ENCODE results near the gene NLRC5.
"Not testable (repeated sequence)": the region's sequence is repeated elsewhere in the genome, so short reads cannot be mapped to it uniquely, and the experiment has no call there.

The NLRC5 gene

DNA sequence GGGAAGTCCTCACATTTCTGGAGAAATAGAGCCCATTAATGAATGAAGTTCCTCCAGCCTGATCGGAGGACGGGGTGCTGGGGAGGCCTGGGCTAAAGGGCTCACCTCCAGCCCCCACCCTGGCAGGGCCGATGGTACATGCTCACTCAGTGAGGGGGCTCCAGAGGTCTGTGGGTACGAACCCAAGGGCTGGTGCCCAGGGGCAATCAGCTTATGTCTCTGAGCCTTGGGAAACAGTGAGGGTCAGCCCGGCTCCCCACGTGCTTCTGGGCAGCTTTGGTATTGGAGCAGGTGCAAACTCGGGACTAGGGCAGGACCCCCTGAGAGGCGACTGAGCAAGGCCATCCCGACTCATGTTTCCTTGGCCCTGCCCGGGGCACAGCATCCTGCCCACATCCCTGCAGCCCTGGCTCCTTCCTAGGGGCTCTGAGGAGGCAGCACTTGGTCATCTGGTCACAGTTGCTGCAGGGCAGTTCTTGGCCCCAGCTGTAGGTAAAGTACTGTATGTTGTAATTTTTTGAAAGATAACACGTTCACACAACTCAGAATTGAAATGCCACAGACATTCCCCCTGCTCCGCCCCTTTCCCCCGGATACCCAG is 28.6 kb upstream of the NLRC5 start:
- DNase-seq (ENCODE audit: low spot score) = no peak

DNA sequence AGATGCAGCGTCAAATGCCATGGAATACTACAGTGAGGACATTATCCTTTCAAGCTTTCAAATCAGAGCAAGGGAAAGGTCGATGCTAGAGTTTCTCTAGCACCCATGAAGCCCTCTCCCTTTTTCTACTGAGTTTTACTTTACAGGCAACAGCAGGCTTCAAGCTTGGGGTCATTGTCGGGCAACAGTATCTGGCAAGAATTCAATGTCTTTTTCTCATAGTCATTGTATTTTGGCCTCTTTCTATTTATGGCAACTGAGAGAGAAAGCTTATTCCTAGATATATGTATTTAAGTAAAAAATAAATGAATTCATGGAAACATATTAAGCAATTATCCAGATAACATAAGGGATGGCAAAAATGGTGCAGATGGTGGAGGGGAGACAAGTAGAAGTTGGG is 28.0 kb upstream of the NLRC5 start:
- DNase-seq (ENCODE audit: low spot score) = no peak

DNA sequence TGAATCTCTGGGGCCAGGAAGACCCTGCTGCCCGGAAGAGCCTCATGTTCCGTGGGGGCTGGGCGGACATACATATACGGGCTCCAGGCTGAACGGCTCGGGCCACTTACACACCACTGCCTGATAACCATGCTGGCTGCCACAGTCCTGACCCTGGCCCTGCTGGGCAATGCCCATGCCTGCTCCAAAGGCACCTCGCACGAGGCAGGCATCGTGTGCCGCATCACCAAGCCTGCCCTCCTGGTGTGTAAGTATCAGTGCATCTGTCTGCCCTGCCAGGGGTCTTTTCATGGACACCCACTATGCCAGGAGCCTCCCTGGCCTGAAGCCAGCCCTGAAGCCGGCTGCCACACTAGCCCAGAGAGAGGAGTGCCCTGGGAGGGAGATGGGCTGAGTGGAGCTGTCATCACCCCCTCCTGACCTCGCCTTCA is 27.5 kb upstream of the NLRC5 start, which contains the start of gene CETP:
CETP (plus strand) TSS at position 100 of the 431 bp plus-strand sequence; CDS start at position 130, 30 bp downstream.
- DNase-seq (ENCODE audit: low spot score) = no peak

DNA sequence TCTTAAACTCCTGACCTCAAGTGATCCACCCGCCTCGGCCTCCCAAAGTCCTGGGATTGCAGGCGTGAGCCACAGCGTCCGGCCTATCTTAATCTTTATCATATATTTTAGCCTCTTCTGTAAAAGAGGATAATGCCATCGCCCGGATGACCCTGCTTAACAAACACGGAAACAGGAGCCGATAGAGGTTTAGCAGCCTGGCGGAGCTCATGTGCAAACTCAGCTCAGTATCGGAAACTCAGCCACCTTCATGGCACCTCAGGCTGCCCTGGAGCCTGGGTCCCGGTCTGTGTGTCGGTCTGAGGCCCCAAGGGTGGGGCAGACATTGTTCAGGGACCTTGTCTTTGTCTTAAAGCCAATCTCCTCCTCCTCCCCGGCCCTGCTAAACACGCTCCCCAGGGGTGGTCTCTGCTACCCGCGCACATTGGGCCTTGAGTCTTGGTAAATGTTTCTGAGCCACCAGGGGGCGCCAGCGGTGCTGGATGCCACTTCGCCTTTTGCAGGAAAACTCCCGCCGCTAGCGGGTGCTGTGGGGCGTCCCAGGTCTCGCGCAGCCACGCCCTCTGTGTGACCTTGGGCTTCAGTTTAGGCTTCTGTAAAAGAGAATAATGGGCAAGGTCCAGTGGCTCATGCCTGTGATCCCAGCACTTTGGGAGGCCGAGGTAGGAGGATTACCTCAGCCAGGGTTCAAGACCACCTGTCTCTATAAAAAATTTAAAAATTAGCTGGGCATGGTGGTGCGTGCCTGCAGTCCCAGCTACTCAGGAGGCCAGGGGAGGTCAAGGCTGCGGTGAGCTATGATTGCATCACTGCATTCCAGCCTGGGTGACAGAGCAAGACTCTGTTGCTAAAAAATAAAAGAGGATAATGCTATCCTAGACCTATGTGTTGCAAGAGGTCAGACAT is 24.9 kb upstream of the NLRC5 start:
- DNase-seq (ENCODE audit: low spot score) = peak; percentile 91

DNA sequence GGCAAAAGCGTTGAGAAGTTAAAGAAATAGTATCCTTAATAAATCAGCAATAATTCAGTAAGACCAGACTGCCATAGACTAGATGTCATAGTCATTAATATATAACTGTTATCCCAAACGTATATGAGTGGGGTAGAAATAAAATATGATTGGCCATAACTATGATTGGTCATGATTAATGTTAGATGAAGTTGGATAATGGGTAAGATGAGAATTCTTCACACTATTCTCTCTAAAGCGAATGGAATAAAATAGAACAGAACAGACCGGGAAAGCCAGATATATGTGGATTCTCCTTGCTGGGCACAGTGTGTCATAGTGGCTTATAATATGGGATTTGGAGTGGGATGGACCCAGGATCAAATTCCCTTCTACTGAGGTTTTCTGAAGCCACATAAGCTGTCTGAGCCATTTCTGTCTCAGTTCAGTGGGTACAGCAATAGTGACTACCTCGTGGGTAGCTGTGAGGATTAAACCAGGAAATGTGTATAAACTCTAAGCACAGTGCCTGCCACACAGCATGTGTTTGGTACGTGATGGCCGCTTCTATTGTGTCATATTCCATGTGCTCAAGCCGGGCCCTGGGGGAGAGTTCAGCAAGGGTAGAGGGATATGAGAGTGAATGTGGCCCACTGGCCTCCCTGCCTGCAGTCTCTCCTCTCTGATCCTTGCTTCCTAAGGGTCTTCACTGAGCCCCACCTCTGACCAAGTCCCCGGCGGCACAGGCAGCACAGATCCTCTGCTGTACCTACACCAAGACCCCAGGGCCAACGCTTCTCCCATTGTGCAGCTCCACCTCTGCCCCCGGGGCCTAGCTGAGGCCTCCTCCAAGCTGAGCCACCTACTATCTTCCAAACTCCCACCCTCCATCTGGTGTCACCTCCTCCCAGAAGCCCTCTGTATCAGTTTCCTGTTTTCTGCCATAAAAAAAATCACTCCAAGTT is 23.9 kb upstream of the NLRC5 start:
- no peak for DNase-seq (ENCODE audit: low spot score)

DNA sequence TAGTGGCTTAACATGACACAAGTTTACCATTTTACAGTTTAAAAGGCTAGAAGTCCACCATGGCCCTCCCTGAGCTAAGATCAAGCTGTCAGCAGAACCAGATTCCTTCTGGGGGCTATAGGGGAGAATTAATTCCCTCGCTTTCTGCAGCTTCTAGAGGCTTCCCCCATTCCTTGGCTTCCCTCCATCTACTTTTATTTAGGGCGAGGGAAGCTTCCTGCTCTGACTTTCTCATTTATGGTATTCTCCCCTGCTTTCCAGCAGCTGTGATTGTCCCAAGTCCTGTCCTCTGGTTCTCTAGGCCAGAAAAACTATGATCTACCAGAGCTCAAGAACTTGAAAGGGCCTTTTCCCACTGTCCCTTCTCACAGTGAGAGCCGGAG is 23.3 kb upstream of the NLRC5 start:
- DNase-seq (ENCODE audit: low spot score) = no peak

DNA sequence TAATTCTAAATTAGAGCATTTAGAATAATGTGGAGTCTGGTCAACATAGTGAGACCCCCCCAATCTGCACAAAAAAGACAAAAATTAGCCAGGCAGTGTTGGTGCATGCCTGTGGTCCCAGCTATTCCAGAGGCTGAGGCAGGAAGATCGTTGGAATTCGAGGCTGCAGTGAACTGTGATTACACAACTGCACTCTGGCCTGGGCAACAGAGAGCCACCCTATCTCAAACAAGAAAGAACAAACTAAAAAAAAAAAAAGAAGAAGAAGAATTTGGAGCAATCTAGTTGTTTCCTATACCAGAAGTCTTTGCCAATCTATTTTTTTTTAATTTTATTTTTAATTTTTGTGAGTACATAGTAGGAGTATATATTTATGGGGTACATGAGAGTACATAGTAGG is 21.6 kb upstream of the NLRC5 start:
- no peak for DNase-seq (ENCODE audit: low spot score)

DNA sequence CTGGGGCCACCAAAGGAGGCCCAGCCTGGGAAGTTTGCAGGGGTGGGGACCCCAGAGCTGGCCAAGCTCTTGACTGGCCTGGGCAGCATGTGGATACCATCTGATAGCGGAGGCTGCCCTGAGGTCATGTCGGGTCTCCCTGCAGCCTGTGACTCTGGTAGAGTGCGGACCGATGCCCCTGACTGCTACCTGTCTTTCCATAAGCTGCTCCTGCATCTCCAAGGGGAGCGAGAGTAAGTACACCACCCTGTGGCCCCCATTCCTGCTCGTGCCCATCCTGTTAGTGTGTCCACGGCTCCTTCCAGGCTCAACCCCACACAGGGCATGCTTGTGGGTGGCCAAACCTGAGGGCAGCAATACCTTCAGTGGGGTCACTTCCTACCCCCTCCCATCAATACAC is 19.6 kb upstream of the NLRC5 start:
- DNase-seq (ENCODE audit: low spot score) = no peak

DNA sequence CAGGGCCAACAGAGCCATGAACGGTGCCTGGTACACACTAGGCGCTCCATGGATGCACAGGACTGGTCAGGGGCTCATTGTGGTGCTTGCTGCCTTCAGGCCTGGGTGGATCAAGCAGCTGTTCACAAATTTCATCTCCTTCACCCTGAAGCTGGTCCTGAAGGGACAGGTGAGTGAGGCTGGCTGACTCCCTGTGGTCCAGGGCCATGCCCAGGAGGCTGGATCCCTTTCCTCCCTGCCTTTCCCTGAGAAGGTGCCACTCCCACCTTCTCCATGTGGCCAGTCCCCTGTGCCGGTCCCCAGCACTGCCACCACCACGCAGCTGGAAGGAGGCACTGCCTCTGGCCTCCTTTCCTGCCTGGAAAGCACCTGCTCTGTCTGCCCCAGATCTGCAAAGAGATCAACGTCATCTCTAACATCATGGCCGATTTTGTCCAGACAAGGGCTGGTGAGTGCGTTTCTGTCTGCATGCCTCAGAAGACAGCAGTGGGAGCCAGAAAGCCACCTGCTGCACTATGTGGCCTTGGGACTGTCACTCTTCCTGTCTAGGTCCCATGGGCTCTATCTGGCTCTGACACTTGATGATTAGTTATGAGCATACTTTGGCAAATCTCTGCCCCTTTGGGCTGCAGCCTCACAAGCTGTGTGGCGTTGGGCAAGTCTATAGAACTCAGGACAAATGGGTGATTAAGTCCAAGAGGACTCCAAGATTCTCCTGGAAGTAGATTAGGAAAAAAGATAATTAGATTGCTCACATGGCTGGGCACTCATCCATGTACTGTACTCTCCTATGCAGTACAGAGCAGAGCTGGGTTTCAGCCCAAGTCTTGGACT is 18.2 kb upstream of the NLRC5 start:
- DNase-seq (ENCODE audit: low spot score) = no peak

DNA sequence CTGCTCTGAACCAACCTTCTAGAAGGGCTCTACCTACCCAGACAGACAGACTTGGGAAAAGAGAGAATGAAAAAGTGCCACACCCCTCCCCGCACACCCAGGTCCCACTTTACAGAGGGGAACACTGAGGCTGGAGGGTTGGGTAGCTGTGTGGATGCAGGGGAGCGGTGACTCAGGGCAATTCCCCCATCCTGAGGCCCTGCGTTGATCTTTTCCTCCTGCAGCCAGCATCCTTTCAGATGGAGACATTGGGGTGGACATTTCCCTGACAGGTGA is 17.7 kb upstream of the NLRC5 start:
- DNase-seq (ENCODE audit: low spot score) = no peak

DNA sequence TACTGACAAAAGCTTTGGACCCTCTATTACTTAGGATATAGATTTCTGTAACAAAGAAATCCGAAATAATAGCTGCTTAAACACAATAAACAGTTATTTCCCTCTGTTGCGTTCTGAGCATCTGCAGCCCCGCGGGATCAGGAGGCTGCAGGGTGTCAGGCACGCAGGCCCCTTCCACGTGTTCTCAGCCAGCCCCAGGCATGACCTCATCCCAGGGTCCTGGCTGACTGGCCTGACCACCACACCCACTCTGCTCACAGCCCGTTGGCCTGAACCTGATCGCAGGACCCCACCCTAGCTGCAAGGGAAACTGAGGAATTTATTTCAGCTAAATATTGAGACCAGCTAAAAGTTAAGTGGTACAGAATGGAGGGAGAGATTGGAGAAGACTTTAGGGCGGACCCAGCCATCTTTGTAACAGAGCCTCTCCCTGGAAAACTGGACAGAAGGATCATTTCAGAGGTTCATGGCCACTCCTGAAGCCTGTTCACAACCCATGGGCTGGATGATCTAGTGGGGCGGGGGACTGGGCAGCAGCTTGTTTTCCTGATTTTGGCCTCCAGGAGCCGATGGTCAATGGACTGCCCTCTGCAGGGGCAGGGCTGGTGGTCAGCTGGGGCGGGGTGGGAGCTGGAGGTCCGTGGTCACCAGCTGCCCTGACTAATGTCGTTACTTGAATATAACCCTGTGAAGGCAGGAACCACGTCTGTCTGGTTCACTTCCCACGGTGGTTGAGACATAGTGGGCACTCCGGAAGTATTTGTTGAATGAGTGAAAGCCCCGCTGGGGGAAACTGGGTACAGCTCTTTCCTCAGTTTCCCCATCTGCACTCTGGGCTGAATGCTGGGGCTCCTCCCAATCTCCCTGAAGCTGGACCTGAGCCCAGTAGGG is 16.7 kb upstream of the NLRC5 start:
- no peak for DNase-seq (ENCODE audit: low spot score)

DNA sequence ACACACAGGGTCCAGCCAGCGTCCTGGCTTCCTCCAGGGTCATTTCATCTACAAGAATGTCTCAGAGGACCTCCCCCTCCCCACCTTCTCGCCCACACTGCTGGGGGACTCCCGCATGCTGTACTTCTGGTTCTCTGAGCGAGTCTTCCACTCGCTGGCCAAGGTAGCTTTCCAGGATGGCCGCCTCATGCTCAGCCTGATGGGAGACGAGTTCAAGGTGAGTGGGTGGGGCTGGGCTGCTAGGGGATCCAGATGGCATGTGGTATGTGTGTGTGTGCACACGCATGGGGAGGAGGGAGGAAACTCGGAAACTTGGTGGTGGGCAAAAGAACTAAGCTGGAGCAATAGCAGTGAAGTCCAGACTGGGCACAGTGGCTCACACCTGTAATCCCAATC is 16.1 kb upstream of the NLRC5 start:
- no peak for DNase-seq (ENCODE audit: low spot score)

DNA sequence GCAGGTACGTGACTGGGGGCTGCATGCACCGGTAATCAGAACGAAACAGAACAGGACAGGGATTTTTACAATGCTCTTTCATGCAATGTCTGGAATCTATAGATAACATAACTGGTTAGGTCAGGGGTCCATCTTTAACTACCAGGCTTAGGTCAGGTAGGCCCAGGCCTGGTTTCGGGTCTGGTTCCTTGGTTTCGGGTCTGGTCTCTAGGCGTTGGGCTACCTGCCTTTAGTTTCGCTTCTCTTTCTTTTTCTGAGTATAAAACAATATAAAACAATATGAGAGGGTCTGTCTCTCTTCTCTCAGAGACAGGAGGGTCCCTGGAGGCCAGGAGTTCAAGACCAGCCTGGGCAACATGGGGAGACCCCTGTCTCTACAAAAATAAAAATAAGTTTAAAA is 15.5 kb upstream of the NLRC5 start:
- DNase-seq (ENCODE audit: low spot score) = not testable (repeated sequence)

DNA sequence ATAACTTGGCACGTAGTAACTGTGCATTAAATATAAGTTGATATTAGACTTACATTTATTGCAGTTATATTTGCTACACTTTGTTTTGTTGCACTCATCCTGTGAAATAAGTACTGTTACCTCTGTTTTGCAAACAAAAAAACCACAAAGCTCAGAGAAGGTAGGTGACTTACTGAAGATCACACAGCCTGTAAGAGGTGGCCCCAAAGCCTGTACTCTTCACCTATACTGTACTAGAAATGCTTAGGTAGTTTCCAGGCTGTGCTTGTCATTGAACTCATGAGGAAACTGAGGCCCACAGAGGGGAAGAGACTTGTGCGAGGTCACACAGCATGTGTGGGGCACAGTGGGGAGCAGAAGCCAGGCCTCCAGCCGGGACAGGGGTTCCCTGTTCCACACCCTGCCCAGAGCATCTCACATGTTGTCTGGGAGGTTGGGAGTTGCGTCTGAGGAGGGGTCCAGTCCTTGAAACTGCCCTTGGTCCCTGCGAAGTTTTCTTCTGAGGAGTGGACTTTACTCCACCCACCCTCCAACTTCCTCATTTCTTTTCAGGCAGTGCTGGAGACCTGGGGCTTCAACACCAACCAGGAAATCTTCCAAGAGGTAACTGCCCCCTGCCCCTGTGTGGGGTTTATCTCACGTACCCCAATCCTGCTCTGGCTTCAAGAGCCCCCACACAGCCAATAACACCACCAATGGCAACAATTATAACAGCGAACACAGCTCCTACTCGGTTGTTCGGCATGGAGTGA is 14.6 kb upstream of the NLRC5 start:
- DNase-seq (ENCODE audit: low spot score) = no peak

DNA sequence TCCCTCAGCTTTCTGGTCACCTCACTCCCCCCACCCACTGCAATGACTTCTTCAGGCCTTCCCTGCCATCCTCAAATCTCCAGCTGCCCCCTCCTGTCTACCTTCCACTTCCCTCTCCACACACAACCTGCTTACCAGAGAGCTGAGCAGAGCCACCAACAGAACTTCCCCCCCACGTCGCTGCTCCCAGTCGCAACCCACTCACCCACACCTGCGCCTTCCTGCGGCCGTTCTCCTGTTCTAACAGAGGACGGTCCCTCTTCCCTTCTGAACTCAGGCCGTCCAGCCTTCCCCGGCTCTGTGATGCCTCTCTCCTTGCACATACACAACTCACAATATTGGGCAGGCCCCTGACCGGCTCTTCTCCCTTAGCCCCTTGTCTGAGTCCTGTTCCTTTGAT is 13.6 kb upstream of the NLRC5 start:
- no peak for DNase-seq (ENCODE audit: low spot score)

DNA sequence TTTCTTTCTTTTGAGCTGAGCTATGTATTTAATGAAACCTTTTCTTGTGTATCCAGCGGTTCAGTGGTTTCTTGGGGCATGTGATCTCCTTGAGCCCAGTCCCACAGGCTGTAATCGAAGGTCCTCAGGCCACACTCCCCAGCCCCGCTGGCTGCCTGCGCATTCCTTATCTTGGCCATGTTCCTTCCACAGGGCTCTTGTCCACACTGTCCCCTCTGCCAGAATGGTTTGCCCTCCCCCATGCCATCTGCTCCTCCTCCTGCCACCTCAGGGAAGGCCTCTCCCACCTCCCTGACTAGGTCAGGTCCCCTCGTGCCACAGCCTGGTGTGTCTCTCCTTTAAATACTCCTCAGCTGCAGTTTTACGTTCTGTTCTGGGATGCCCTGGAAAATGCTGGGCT is 12.1 kb upstream of the NLRC5 start:
- no peak for DNase-seq (ENCODE audit: low spot score)

DNA sequence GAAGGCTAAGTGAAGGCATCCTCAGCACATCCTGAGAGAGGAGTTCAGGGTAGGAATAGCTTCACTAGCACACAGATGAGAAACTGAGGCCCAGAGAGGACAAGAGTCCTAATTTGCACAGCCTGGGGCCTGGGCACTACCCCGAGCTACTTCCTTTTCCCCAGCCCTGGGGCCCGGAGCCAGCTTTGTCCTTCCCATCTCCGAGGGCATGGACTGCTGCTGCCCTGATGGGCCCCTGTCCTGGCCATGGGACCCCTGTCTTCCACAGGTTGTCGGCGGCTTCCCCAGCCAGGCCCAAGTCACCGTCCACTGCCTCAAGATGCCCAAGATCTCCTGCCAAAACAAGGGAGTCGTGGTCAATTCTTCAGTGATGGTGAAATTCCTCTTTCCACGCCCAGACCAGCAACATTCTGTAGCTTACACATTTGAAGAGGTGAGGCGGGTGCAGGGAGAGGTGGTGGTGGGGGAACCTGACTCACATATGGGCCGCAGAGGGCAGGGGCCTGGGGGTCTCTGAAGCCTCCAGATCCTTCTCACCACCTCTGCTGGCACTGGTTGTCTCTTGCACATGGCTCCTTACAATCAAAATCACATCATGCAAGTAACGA is 11.4 kb upstream of the NLRC5 start:
- no peak for DNase-seq (ENCODE audit: low spot score)

DNA sequence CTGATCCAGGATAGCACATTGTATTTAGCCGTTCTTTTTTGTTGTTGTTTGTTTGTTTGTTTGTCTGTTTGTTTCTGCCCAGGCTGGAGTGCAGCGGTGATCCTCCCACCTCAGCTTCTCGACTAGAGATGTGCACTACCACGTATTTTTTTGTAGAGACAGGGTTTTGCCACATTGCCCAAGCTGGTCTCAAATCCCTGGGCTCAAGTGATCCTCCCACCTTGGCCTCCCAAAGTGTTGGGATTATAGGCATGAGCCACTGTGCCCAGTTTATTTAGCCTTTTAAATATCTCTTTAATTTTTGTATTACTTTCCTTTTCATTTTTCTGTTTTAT is 9.2 kb upstream of the NLRC5 start:
- no peak for DNase-seq (ENCODE audit: low spot score)

DNA sequence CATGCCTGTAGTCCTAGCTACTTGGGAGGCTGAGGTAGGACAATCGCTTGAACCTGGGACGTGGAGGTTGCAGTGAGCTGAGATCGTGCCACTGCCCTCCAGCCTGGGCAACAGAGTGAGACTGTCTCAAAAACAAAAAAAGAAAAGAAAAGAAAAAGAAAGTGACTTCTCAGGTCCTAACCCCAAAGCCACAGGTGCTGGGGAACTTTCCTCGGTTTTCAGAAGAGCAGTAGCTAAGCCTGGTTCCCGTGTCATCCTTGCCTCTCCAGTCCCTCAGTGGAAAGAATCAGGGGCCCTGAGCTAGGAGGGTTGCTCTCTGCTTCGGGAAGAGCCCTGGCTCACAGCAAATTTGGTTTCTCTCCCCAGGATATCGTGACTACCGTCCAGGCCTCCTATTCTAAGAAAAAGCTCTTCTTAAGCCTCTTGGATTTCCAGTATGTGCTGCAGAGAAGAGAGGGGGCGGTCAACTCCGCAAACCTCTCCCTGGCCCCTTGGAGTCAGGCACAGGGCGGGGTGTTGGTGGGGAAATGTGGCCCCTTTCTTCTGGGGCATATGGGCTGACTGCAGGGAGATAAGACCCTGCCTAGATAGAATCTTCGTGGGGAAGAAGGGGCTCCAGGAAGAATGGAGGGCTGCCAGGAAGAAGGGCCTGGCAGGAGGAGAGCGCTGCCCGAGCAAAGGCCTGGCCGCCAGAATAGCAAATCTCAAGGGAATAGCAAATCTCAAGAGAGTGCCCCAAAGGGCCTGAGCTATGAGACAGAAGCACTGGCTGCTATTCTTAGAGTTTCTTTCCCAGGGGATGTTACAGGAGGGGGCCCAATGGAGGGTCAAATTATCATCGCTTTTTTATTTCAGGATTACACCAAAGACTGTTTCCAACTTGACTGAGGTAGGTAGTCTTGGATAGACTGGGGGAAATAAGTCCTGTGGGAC is 8.3 kb upstream of the NLRC5 start:
- DNase-seq (ENCODE audit: low spot score) = no peak

Measured in iPS-NIHi11 (cell line).